Measurements from ENCODE around the gene RHBG. TPM values are rescaled to one million over a fixed set of nuclear protein-coding genes. Genes with fewer than 3 reads are reported as not detected.

RHBG gene
- total RNA-seq, 1 experiment from 2014 or later = 5.7 TPM

- TF ChIP-seq YY1 (IDR thresholded peaks at IDR 0.05; ENCODE audit: extremely low read depth, insufficient replicate concordance, low read depth, low read length) (peak; percentile 67), EGR1 (IDR thresholded peaks at IDR 0.05; ENCODE audit: low read depth) (no peak), CEBPB (IDR thresholded peaks at IDR 0.05; ENCODE audit: low read depth) (no peak), CBX3 (IDR thresholded peaks at IDR 0.05; ENCODE audit: low read depth) (no peak), EZH2 (IDR thresholded peaks at IDR 0.05) (no peak), ZNF274 (IDR thresholded peaks at IDR 0.05; ENCODE audit: low read depth, low read length) (no peak), SRF (IDR thresholded peaks at IDR 0.05; ENCODE audit: low read depth) (no peak), FOSL1 (IDR thresholded peaks at IDR 0.05; ENCODE audit: low read depth) (no peak), POLR2A (IDR thresholded peaks at IDR 0.05; ENCODE audit: borderline replicate concordance, extremely low read depth, insufficient read depth, insufficient read length) (no peak)
Measured at GRCh38 chr1:156368889-156369684, at the start of gene RHBG (continued).

GRCh38 chr1:156319664-156320063 is 49.3 kb upstream of the RHBG start:
- ChIA-PET POLR2A (interaction anchor here (1.2 kb wide), 1 partner anchor 14 kb away, joined by 3 read pairs; no protein-coding TSS in a partner anchor), CTCF (interaction anchor here (0.6 to 1.5 kb wide), 11 partner anchors 14 to 229 kb away, joined by 3 to 12 read pairs (median 4); partner anchors contain the start of genes CCT3, SLC25A44, SMG5 and TMEM79), RAD21 (ENCODE audit: low non-redundant PET in 1 of 2, low total read pairs in 2 of 2, uncharacterized antibody in 2 of 2, unreplicated experiment in 2 of 2) (no interaction called here)
- TF ChIP-seq POLR2A (IDR thresholded peaks at IDR 0.05; ENCODE audit: borderline replicate concordance, extremely low read depth, insufficient read depth, insufficient read length) (no peak), EZH2phosphoT487 (IDR thresholded peaks at IDR 0.05; ENCODE audit: borderline replicate concordance) (no peak), CTCF (IDR thresholded peaks at IDR 0.05 in 2 of 3, conservative IDR thresholded peaks at IDR 0.05 in 1 of 3; ENCODE audit: borderline replicate concordance in 1 of 3, insufficient read depth in 1 of 3, low read depth in 2 of 3, low read length in 2 of 3) (peak; percentile 42 to 63 (median 53); a peak in 5 of 6 replicates), RAD21 (IDR thresholded peaks at IDR 0.05; ENCODE audit: low read depth) (peak; percentile 62), REST (IDR thresholded peaks at IDR 0.05; ENCODE audit: low read depth) (no peak), SIN3A (IDR thresholded peaks at IDR 0.05; ENCODE audit: low read depth) (no peak), YY1 (IDR thresholded peaks at IDR 0.05; ENCODE audit: extremely low read depth, insufficient replicate concordance, low read depth, low read length) (no peak), POLR2AphosphoS5 (IDR thresholded peaks at IDR 0.05; ENCODE audit: low read depth, low read length) (no peak), FOSL1 (IDR thresholded peaks at IDR 0.05; ENCODE audit: low read depth) (no peak), ATF3 (IDR thresholded peaks at IDR 0.05) (no peak)
- H3K9ac ChIP-seq (ENCODE audit: low read length) = no peak overlapping the region
- H3K27ac ChIP-seq (ENCODE audit: low read depth, low read length) = no peak overlapping the region
- no peaks in the 10 kb centered on the region for H3K4me1 ChIP-seq (ENCODE audit: control insufficient read depth in 1 of 2, insufficient read depth in 2 of 2, low read length in 2 of 2)
- no peaks in the 10 kb centered on the region for H3K27me3 ChIP-seq (ENCODE audit: insufficient read depth, low read length)
- DNase-seq (ENCODE audit: low read depth, low spot score) = no peak
- no peak overlapping the region for H3K4me2 ChIP-seq (ENCODE audit: low read length)
- intact Hi-C loops (cut with micrococcal nuclease) = loop anchor here (5.0 kb wide), 1 partner anchor 177 kb away; no protein-coding TSS in a partner anchor
- no peak overlapping the region for H2AFZ ChIP-seq (ENCODE audit: low read depth, low read length, poor library complexity, severe bottlenecking)
- H3K4me3 ChIP-seq (replicated peaks in 1 of 2; ENCODE audit: low read depth in 1 of 2, low read length in 2 of 2) = no peak overlapping the region
- no peak for ATAC-seq
- H3K9me2 ChIP-seq (ENCODE audit: insufficient read depth) = no peaks in the 10 kb centered on the region
- H4K20me1 ChIP-seq (ENCODE audit: insufficient read depth) = peaks cover 3% of the 10 kb centered on the region; the same call in 1 of the 2 replicates
- BruUV-seq (replicated peaks) = no TSS peak
- no peaks in the 10 kb centered on the region for H3K9me3 ChIP-seq (ENCODE audit: control insufficient read depth in 1 of 2, insufficient read depth in 1 of 2, low read depth in 1 of 2, low read length in 2 of 2)
- peaks cover 85% of the 10 kb centered on the region for H3K79me2 ChIP-seq (ENCODE audit: insufficient read depth, low read length)
- H3K36me3 ChIP-seq (ENCODE audit: control insufficient read depth in 1 of 2, insufficient read depth in 2 of 2, low read length in 2 of 2) = peaks cover 75 to 82% of the 10 kb centered on the region in 2 experiments
